Urinary bladder (tissue), 4 donors: ENCODE data around the gene MAPRE3. TPM values are rescaled to one million over a fixed set of nuclear protein-coding genes. Genes with fewer than 3 reads are reported as not detected.

ENCODE experiments used
- DNase-seq: peaks from one replicate; pipeline ENCODE4 v3.0.0-alpha.2; 2015; ENCODE audit errors: extremely low spot score
- H3K27ac ChIP-seq: one replicate; pipeline ENCODE4 v1.5.1; 2013; ENCODE audit warnings: low read depth, mild to moderate bottlenecking, moderate library complexity
- H3K36me3 ChIP-seq: one replicate; pipeline ENCODE4 v1.6.1; 2013; ENCODE audit warnings: mild to moderate bottlenecking, moderate library complexity; ENCODE audit not compliant: insufficient read depth
- H3K4me1 ChIP-seq: one replicate; pipeline ENCODE4 v1.6.1; 2013; ENCODE audit warnings: mild to moderate bottlenecking, moderate library complexity; ENCODE audit not compliant: insufficient read depth
- H3K4me3 ChIP-seq: one replicate; pipeline ENCODE4 v1.5.1; 2013; ENCODE audit warnings: low read depth, low read length
- WGBS: extraction: QIAGEN DNeasy Blood & Tissue Kit; methylation state at CpG from one replicate; pipeline ENCODE4 v1.1.7; 2013; 5-methylcytosine and 5-hydroxymethylcytosine counted together
- polyA plus RNA-seq: library from polyadenylated mRNA; stranded (reverse); fragments of 200-250 nt; gene quantifications from one replicate; pipeline ENCODE4 v1.2.3, GENCODE V29; 2013
- total RNA-seq: library from RNA; depleted of rRNA; stranded (reverse); fragments of >200 nt; gene quantifications from one replicate; pipeline ENCODE4 v1.2.3, GENCODE V29; 2014
- donor health status: healthy with polysubstance abuse.
- donor health status: healthy.

MAPRE3 gene
- total and polyA plus RNA-seq, 2 donors: 3.2 to 24.4 TPM

DNA sequence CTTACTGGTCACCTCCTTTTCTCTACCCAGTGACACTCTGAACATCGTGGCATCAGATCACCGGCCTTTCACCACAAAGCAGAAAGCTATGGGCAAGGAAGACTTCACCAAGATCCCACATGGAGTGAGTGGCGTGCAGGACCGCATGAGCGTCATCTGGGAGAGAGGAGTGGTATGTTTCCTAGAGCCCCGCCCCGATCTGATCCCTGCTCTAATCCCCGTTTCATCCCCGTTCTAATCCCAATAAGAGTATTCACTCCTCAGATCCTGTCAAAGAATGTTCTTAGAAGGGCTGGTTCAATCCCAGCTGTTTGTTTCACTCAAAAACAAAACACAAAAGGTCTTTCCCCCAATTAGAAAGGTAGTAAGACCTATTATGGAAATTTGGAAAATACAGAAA, 30.4 kb upstream of the MAPRE3 start:
- Histone ChIP-seq H3K4me1 (no peaks in the 10 kb centered on the region), H3K36me3 (no peaks in the 10 kb centered on the region), H3K4me3 (no peak overlapping the region), H3K27ac (no peak overlapping the region)
- no peak for DNase-seq
- 86% methylated on average over 9 of the region's 9 CpGs for WGBS

DNA sequence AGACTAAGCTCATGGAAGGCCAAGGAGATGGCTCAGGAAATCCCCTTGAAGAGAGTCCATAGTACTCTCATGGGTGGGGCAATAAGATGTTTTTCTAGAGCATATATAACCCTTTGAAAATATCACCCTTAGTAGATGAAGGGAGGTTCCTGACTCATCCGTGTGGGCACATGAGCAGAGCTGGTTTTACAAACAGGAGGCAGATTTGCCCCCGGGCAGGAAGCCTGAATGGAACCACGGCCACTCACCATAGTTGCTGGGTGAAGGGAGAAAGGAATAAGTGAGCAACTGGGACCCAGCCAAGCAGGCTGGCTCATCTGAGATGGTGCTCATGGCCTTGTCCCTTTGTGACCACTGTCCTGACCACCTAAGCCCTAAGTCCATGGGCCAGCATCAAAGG, 29.0 kb upstream of the MAPRE3 start:
- H3K4me1 ChIP-seq: no peaks in the 10 kb centered on the region
- DNase-seq: no peak
- 85% methylated on average over 3 of the region's 3 CpGs for WGBS

DNA sequence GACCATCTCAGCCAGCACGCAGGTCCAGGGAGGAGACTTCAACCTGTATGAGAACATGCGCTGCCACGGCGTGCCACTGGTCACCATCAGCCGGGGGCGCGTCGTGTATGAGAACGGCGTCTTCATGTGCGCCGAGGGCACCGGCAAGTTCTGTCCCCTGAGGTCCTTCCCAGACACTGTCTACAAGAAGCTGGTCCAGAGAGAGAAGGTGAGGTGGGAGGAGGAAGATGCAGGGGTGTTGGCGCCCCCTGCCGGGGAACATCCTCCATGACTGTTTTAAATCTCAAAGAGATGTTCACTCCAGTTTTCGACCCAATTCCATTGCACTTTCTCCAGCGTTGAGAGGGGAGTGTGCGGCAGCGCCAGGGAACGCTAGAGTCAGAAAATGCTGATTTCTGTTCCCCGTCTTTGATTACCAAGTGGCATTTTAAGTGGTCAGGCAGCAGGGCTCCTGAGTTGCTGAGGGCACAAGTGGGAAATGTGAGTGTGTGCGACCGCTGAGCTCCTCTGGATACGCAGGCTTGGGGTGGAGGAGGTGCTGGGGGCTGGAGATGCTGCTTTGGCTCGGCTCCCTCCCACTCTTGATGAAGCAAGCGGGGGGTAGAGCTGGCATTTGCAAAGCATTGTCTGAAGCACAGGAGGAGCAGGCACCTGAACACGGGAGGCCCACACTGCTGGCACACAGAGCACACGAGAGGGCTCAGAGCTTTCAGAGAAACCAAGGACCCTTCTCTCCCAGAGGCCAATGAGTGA, 27.7 kb upstream of the MAPRE3 start:
- DNase-seq: no peak
- Histone ChIP-seq H3K4me3 (no peak overlapping the region), H3K36me3 (no peaks in the 10 kb centered on the region), H3K27ac (no peak overlapping the region), H3K4me1 (no peaks in the 10 kb centered on the region)
- WGBS: 26% methylated on average over 28 of the region's 28 CpGs

More for the DNA sequence above, 29.0 kb upstream of the MAPRE3 start:
- no peak overlapping the region for H3K4me3 ChIP-seq
- H3K36me3 ChIP-seq: no peaks in the 10 kb centered on the region
- H3K27ac ChIP-seq: no peak overlapping the region

DNA sequence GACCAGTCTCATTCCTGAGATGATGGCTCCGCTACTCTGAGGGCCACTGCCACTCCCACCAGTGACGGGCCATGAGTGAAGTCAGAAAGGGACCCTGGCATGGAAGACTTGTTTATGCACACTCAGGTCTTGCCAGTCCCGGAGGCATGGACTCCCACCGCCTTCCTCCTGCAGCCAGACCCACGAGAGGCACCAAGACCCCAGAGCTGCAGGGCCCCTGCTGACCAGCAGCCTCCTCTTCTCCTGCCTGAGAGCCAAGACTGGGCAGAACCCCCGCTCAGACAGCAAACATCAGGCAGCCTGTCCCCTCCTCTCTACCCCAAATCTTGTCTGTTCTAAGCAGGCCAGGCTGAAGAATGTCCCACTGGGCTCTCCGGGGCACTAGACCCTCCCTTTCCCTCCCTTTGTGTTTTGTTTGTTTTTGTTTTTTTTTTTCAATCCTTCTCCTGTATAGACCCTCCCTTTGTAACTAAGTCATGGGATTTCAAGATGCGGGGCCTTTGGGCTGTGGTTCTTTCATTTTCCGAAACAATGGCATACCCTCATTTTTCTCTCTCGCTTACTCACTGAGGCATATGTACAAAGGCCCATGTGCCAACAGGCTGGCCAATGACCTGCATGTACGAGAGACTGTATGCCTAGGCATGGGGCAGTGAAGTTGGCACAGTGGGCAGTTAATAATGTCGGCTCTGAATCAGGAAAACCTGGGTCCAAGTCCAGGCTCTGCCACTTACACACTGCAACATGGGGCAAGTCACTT, 24.3 kb upstream of the MAPRE3 start:
- 82% methylated on average over 12 of the region's 12 CpGs for WGBS
- Histone ChIP-seq H3K4me1 (no peaks in the 10 kb centered on the region), H3K36me3 (no peaks in the 10 kb centered on the region), H3K27ac (no peak overlapping the region), H3K4me3 (no peak overlapping the region)
- no peak for DNase-seq

DNA sequence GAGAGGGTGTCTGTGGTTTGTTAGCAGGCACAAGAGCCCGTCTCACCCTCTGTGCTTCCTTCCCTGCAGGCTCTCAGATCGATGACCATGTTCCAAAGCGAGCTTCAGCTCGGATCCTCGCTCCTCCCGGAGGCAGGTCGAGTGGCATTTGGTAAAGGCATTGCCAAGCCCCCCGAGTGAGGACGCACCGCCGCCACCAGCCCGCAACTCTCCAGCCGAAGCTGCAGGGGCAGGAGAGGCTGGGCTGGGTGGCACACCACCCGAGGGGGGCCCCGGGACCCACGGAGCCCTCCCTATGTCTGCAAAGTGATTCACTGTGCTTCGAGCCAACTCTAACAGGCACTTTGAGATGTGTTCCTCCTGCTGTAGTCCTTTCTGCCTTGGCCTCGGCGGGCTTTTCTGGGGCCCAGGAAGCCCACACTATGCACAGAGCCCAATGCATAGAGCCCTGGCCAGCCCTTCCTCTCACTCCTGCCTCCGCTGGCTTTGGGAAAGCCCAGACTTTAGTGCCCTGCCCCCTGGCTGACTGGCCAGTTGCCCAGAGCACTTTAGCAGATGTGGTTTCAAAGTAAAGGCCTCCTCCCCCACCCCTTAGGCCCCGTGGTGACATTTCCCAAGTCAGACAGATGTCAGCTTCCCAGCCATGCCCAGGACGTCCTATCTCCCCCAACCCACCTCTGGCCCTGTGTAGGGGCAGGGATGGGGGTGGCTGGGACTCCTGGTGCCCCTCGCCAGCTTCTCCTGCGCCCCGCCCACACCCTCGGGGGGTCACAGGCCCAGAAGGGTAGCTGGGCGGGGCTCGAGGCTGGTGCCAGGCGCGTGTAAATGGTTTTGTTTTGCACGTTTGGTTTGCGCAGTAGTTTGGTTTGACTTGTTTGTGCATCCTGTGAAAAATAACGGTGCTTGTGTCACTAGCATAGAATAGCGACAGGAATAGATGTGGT, 23.3 kb upstream of the MAPRE3 start:
- 69% methylated on average over 34 of the region's 34 CpGs for WGBS
- Histone ChIP-seq H3K36me3 (no peaks in the 10 kb centered on the region), H3K4me3 (no peak overlapping the region), H3K4me1 (no peaks in the 10 kb centered on the region), H3K27ac (no peak overlapping the region)
- DNase-seq: no peak

DNA sequence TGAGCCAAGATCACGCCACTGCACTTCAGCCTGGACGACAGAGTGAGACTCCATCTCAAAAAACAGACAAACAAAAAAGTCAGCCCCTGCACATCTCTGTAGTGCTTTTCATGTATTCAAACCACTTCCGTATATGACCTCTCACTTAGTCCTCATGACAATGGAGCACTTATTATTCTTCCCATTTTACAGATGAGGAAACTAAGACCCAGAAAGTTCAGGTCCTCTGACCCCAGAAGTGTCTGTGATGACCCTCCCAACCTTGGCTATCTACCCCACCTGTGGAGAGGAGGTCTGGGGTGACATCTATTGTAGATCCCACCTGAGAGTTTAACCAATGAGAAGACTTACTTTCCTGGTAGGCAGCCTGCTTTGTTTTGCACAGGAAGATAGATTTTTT, 21.6 kb upstream of the MAPRE3 start:
- no peak overlapping the region for H3K4me3 ChIP-seq
- DNase-seq: no peak

DNA sequence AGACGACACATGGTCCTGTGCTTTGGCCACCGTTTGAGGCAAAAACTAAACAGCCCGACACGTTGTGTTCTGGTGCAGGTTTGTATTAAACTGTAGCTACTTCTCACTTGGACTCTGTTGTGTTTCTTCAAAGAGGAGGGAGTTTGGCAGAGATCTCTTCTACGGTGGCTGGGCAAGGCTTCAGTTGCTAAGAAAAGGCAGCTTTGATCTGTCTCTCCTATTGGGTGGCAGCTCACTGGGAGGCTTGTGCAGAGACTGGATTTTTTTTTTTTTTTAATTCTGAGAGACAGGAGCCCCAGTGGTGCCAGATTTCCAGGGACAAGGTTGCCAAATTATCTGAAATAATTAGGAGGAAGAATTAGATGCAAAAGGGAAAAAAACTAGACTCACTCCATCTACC, 20.2 kb upstream of the MAPRE3 start:
- 75% methylated on average over 5 of the region's 5 CpGs for WGBS
- Histone ChIP-seq H3K27ac (no peak overlapping the region), H3K4me1 (no peaks in the 10 kb centered on the region), H3K4me3 (no peak overlapping the region), H3K36me3 (no peaks in the 10 kb centered on the region)
- DNase-seq: no peak

More for the DNA sequence above, 21.6 kb upstream of the MAPRE3 start:
- H3K4me1 ChIP-seq: no peaks in the 10 kb centered on the region
- H3K27ac ChIP-seq: no peak overlapping the region
- H3K36me3 ChIP-seq: no peaks in the 10 kb centered on the region
- 84% methylated on average over 3 of the region's 3 CpGs for WGBS

DNA sequence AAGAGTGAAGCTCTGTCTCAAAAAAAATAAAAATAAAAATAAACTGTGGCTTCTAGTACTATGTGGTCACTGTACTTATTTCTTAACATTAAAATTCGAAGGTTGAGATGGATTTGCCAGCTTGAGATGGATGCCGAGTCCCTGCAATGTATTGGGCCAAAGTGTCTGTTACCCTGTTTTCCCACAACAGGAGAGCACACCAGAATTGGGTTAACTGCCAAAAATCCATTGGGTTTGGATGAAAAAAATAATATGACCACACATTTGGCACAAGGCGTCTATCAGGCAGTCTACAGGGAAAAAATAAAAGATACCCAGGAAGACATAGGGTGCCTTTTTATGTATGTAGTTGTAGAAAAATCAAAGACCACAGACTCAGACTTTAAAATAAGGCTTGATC, 19.2 kb upstream of the MAPRE3 start:
- Histone ChIP-seq H3K4me3 (no peak overlapping the region), H3K27ac (no peak overlapping the region), H3K36me3 (no peaks in the 10 kb centered on the region), H3K4me1 (no peaks in the 10 kb centered on the region)
- WGBS: 77% methylated on average over 3 of the region's 3 CpGs
- DNase-seq: no peak

DNA sequence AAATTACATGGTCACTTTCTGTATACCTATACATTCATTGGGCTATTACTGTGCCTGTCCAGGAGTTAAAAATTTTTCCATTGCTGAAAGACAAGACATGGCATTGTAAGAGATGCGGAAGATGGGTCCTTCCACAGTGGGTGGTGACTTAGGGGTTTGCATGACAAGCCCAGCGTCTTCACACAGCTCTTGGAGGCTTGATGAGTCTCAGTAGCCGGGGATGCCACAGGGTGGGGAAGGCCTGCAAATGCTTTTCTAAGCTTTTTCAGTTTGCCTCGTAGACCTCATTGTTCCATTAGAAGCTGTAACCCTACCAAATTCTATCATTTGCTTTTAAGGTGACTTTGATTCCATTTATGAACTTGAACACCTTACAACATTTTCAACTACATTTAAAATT, 18.1 kb upstream of the MAPRE3 start:
- Histone ChIP-seq H3K27ac (no peak overlapping the region), H3K4me3 (no peak overlapping the region), H3K4me1 (no peaks in the 10 kb centered on the region), H3K36me3 (no peaks in the 10 kb centered on the region)
- WGBS: 51% methylated on average over 4 of the region's 4 CpGs
- DNase-seq: no peak

DNA sequence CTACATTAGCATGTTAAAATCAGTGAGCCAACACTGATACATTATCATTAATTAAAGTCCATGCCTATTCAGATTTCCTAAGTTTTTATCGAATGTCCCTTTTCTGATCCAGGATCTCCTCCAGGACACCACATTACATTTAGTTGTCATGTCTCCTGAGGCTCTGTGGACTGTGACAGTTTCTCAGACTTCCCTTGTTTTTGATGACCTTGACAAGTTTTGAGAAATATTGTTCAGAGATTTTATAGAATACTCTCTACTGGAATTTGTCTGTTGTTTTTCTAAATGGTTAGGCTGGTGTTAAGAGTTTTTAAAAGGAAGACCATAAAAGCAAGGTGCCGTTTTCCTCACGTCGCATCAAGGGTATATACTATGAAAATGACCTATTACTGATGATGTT, 16.3 kb upstream of the MAPRE3 start:
- H3K4me3 ChIP-seq: no peak overlapping the region
- DNase-seq: no peak
- no peaks in the 10 kb centered on the region for H3K4me1 ChIP-seq
- 88% methylated on average over 4 of the region's 4 CpGs for WGBS
- H3K36me3 ChIP-seq: no peaks in the 10 kb centered on the region
- no peak overlapping the region for H3K27ac ChIP-seq

DNA sequence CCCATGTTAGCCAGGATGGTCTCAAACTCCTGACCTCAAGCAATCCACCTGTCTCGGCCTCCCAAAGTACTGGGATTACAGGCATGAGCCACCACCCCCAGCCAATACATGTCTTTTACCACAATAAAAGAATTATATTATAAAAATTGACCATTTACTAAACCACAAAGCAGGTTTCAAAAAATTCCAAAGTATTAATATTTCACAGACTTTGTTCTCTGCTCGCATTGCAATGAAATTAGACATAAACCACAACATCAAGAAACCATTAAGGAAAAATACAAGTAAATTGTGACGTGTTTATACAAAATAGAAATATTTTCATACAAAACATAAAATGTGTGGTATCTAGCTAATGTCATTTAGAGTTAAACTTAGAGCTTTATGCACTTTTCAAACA, 13.4 kb upstream of the MAPRE3 start:
- Histone ChIP-seq H3K4me3 (no peak overlapping the region), H3K27ac (no peak overlapping the region), H3K4me1 (no peaks in the 10 kb centered on the region), H3K36me3 (no peaks in the 10 kb centered on the region)
- 60% methylated on average over 3 of the region's 3 CpGs for WGBS
- DNase-seq: no peak

DNA sequence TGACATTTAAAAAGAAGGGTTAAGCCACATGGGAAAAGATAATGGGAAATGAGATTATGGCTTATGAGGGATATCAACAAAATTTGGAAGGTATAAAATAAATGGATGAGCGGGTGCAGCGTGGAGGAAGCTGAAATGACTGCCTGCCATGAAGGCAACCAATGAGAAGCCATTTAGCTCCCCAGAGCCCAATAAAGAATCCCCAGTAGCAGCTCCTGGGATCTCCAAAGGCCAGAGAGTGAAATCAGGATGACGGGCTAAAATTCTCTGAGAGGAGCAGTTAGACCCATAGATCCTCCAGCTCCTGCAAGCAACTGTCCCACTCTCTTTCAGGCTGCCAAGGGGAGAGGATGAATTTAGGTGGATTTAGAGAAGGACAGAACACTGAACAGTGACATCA, 12.9 kb upstream of the MAPRE3 start:
- H3K4me1 ChIP-seq: no peaks in the 10 kb centered on the region
- no peak overlapping the region for H3K27ac ChIP-seq
- 37% methylated on average over 3 of the region's 3 CpGs for WGBS
- no peaks in the 10 kb centered on the region for H3K36me3 ChIP-seq
- H3K4me3 ChIP-seq: no peak overlapping the region
- DNase-seq: no peak

DNA sequence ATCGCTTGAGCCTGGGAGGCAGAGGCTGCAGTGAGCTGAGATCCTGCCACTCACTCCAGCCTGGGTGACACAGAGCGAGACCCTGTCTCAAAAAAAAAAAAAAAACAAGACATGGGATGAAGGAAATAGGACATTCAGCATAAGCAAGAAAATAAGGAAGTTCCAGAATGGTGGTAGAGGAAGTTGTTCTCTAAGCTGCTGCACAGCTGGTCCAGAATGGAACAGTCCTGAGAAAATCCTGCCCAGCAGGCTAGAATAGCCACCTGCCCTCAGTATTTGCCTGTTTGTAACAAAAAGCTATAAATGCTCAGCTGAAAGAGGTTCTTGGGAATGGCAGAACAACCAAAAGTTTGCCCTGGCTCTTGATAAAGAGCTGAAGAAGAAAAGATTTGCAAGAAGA, 11.1 kb upstream of the MAPRE3 start:
- Histone ChIP-seq H3K27ac (no peak overlapping the region), H3K36me3 (no peaks in the 10 kb centered on the region), H3K4me3 (no peak overlapping the region), H3K4me1 (no peaks in the 10 kb centered on the region)
- no peak for DNase-seq
- 89% methylated on average over 2 of the region's 2 CpGs for WGBS
